IMR-90 (cell line): ENCODE data around the gene MAJIN. TPM values are rescaled to one million over a fixed set of nuclear protein-coding genes. Genes with fewer than 3 reads are reported as not detected.

ENCODE experiments used
- ATAC-seq: fragments of 200-7000 bp; cut with Tn5 transposase; 2 replicates; pipeline ENCODE4 v1.9.1; 2020; ENCODE audit warnings: low read depth, mild to moderate bottlenecking, moderate library complexity
- BruUV-seq: library from RNA; stranded (reverse); fragments of 400-500 nt; replicated peaks from 2 replicates; lab custom pipeline; 2021; lab: Mats Ljungman, UMichigan
- CTCF ChIA-PET: fragments of 300-600 bp; formaldehyde crosslinking; extraction: SDS; loops from one replicate; lab custom pipeline; 2021; ENCODE audit warnings: antibody characterized with exemption; lab: Yijun Ruan, JAX
- POLR2A ChIA-PET: fragments of 300-600 bp; sonication (Branson Sonifier 250); formaldehyde crosslinking; loops from one replicate; lab custom pipeline; 2022; ENCODE audit warnings: antibody characterized with exemption; ENCODE audit not compliant: unreplicated experiment; lab: Charles Lee
- DNase-seq: peaks from one replicate; pipeline ENCODE4 v3.0.0; 2013
- H2AFZ ChIP-seq: replicated peaks from 2 replicates; pipeline ENCODE3; 2013; ENCODE audit warnings: low read length, mild to moderate bottlenecking; ENCODE audit not compliant: poor library complexity
- H2AK5ac ChIP-seq: 2 replicates; pipeline ENCODE4 v1.6.1; 2013; ENCODE audit warnings: low read depth, low read length, inconsistent platforms
- H2AK9ac ChIP-seq: replicated peaks from 2 replicates; pipeline ENCODE3; 2013; ENCODE audit warnings: mild to moderate bottlenecking, low read depth, low read length, moderate library complexity; ENCODE audit not compliant: poor library complexity
- H2BK120ac ChIP-seq: 2 replicates; pipeline ENCODE4 v1.6.1; 2013; ENCODE audit warnings: low read depth, low read length, inconsistent platforms
- H2BK15ac ChIP-seq: 3 replicates; pipeline ENCODE4 v1.6.1; 2013; ENCODE audit warnings: low read depth, low read length, inconsistent platforms
- H2BK20ac ChIP-seq: 2 replicates; pipeline ENCODE4 v1.6.1; 2013; ENCODE audit warnings: low read depth, mild to moderate bottlenecking, inconsistent platforms, low read length, moderate library complexity
- H2BK5ac ChIP-seq: 2 replicates; pipeline ENCODE4 v1.6.1; 2013; ENCODE audit warnings: mild to moderate bottlenecking, low read depth, low read length, inconsistent platforms; ENCODE audit not compliant: poor library complexity, severe bottlenecking
- H3K14ac ChIP-seq: replicated peaks from 2 replicates; pipeline ENCODE4 v1.6.1; 2013; ENCODE audit warnings: low read depth, low read length, inconsistent platforms
- H3K18ac ChIP-seq: 2 replicates; pipeline ENCODE4 v1.6.1; 2013; ENCODE audit warnings: low read depth, low read length, control low read depth
- H3K23ac ChIP-seq: 2 replicates; pipeline ENCODE4 v1.6.1; 2013; ENCODE audit warnings: low read depth, low read length, inconsistent platforms
- H3K27ac ChIP-seq: 2 replicates; pipeline ENCODE4 v1.5.1; 2013; ENCODE audit warnings: mild to moderate bottlenecking, control low read depth, low read length; ENCODE audit not compliant: insufficient read depth
- H3K27me3 ChIP-seq: 2 replicates; pipeline ENCODE4 v1.6.1; 2013; ENCODE audit warnings: low read length; ENCODE audit not compliant: control insufficient read depth, insufficient read depth
- H3K36me3 ChIP-seq: 2 replicates; pipeline ENCODE4 v1.6.1; 2013; ENCODE audit warnings: low read length, mixed read lengths; ENCODE audit not compliant: control insufficient read depth, insufficient read depth
- H3K4ac ChIP-seq: 2 replicates; pipeline ENCODE4 v1.6.1; 2013; ENCODE audit warnings: low read depth, low read length, inconsistent platforms
- H3K4me1 ChIP-seq: 2 replicates; pipeline ENCODE4 v1.6.1; 2013; ENCODE audit warnings: low read length, mixed read lengths; ENCODE audit not compliant: control insufficient read depth, insufficient read depth
- H3K4me2 ChIP-seq: 2 replicates; pipeline ENCODE4 v1.6.1; 2013; ENCODE audit warnings: low read depth, mild to moderate bottlenecking, control low read depth, low read length, moderate library complexity
- H3K4me3 ChIP-seq: 2 replicates; pipeline ENCODE4 v1.5.1; 2013; ENCODE audit warnings: low read depth, mild to moderate bottlenecking, control low read depth, low read length, moderate library complexity; ENCODE audit not compliant: insufficient read depth
- H3K56ac ChIP-seq: 2 replicates; pipeline ENCODE4 v1.6.1; 2013; ENCODE audit warnings: low read length, inconsistent platforms; ENCODE audit not compliant: insufficient read depth; ENCODE audit errors: extremely low read depth
- H3K79me1 ChIP-seq, 2 experiments: 2 replicates each; pipeline ENCODE4 v1.6.1; 2013; ENCODE audit warnings: low read length in 2 of 2, inconsistent platforms in 1 of 2, low read depth in 1 of 2
- H3K9ac ChIP-seq: 2 replicates; pipeline ENCODE4 v1.6.1; 2013; ENCODE audit warnings: low read depth, low read length, control low read depth
- H3K9me1 ChIP-seq: 2 replicates; pipeline ENCODE4 v1.6.1; 2013; ENCODE audit warnings: low read length, inconsistent platforms; ENCODE audit not compliant: insufficient read depth
- H3K9me3 ChIP-seq: 2 replicates; pipeline ENCODE4 v1.6.1; 2013; ENCODE audit warnings: low read length; ENCODE audit not compliant: control insufficient read depth, insufficient read depth
- H4K20me1 ChIP-seq: 2 replicates; pipeline ENCODE4 v1.6.1; 2013; ENCODE audit warnings: low read length, inconsistent platforms; ENCODE audit not compliant: insufficient read depth
- H4K5ac ChIP-seq: 2 replicates; pipeline ENCODE4 v1.6.1; 2013; ENCODE audit warnings: mild to moderate bottlenecking, low read depth, low read length, control low read depth
- H4K8ac ChIP-seq, 2 experiments: 2 replicates each; pipeline ENCODE4 v1.6.1; 2013; ENCODE audit warnings: low read depth in 2 of 2, low read length in 2 of 2, control low read depth in 1 of 2, inconsistent platforms in 1 of 2
- H4K91ac ChIP-seq: 2 replicates; pipeline ENCODE4 v1.6.1; 2013; ENCODE audit warnings: low read depth, low read length, inconsistent platforms; ENCODE audit not compliant: insufficient read depth
- BHLHE40 ChIP-seq: fragments of 150-350 bp; IDR thresholded peaks from 2 replicates; pipeline ENCODE4 v1.6.1; 2016; ENCODE audit warnings: mild to moderate bottlenecking, low read depth, low read length
- CEBPB ChIP-seq: IDR thresholded peaks from 2 replicates; pipeline ENCODE4 v1.6.1; 2012; ENCODE audit warnings: low read depth, low read length, improper control_type of control experiment
- CHD1 ChIP-seq: IDR thresholded peaks from 2 replicates; pipeline ENCODE4 v1.6.1; 2012; ENCODE audit warnings: low read depth, low read length, improper control_type of control experiment
- FOS ChIP-seq: fragments of 150-350 bp; IDR thresholded peaks from 2 replicates; pipeline ENCODE4 v1.6.1; 2016; ENCODE audit warnings: low read depth, low read length
- MAFK ChIP-seq: IDR thresholded peaks from 2 replicates; pipeline ENCODE4 v1.6.1; 2012; ENCODE audit warnings: low read depth, low read length, improper control_type of control experiment
- MAZ ChIP-seq: IDR thresholded peaks from 2 replicates; pipeline ENCODE4 v1.6.1; 2012; ENCODE audit warnings: low read depth, mild to moderate bottlenecking, low read length, improper control_type of control experiment, moderate library complexity, borderline replicate concordance
- MXI1 ChIP-seq: IDR thresholded peaks from 2 replicates; pipeline ENCODE4 v1.6.1; 2012; ENCODE audit warnings: low read depth, mild to moderate bottlenecking, low read length, moderate library complexity, borderline replicate concordance
- NFE2L2 ChIP-seq: fragments of 150-350 bp; IDR thresholded peaks from 2 replicates; pipeline ENCODE4 v1.6.1; 2016; ENCODE audit warnings: low read depth, mild to moderate bottlenecking, low read length
- POLR2A ChIP-seq: IDR thresholded peaks from 2 replicates; pipeline ENCODE4 v1.6.1; 2012; ENCODE audit warnings: mild to moderate bottlenecking, low read depth, low read length
- RAD21 ChIP-seq: IDR thresholded peaks from 2 replicates; pipeline ENCODE4 v1.6.1; 2012; ENCODE audit warnings: low read length, improper control_type of control experiment
- RCOR1 ChIP-seq: IDR thresholded peaks from 2 replicates; pipeline ENCODE4 v1.6.1; 2012; ENCODE audit warnings: mild to moderate bottlenecking, low read length, improper control_type of control experiment; ENCODE audit not compliant: insufficient replicate concordance
- RFX5 ChIP-seq: IDR thresholded peaks from 2 replicates; pipeline ENCODE4 v1.8.0; 2012; ENCODE audit warnings: low read depth, mild to moderate bottlenecking, low read length, moderate library complexity
- SMC3 ChIP-seq: fragments of 150-350 bp; IDR thresholded peaks from 2 replicates; pipeline ENCODE4 v1.6.1; 2016; ENCODE audit warnings: low read depth, mild to moderate bottlenecking, antibody characterized with exemption, low read length, moderate library complexity
- WGBS, 2 experiments: methylation state at CpG; one replicate each; pipeline versions ENCODE4 v1.1.5 to v1.1.7; 2013; ENCODE audit warnings: missing lambda C conversion rate in 2 of 2; ENCODE audit not compliant: insufficient read length in 1 of 2; ENCODE audit errors: extremely low coverage in 2 of 2; 5-methylcytosine and 5-hydroxymethylcytosine counted together
- dilution Hi-C: fragments of 300-500 bp; cut with HindIII; formaldehyde crosslinking; loops from one replicate; pipeline ENCODE4 v1.14.3; 2018; ENCODE audit warnings: low sequenced_read_pairs; ENCODE audit not compliant: unreplicated experiment
- in situ Hi-C: fragments of 300-500 bp; cut with MboI; formaldehyde crosslinking; loops from 3 replicates; pipeline ENCODE4 v1.14.3; 2019; ENCODE audit warnings: low sequenced_read_pairs, inconsistent platforms, mixed read lengths
- intact Hi-C: fragments of 100-400 bp; cut with micrococcal nuclease; formaldehyde crosslinking; loops from 2 replicates; pipeline ENCODE4 v1.10.0; 2022
- polyA plus RNA-seq, 3 experiments: library from polyadenylated mRNA; depleted of rRNA; stranded (reverse); fragments of >200 nt; gene quantifications; 2 replicates each; pipeline ENCODE4 v1.2.3, GENCODE V29; 2012; ENCODE audit warnings: low replicate concordance in 1 of 3
- total RNA-seq: library from RNA; depleted of rRNA; stranded (reverse); fragments of >200 nt; gene quantifications from 2 replicates; pipeline ENCODE4 v1.2.3, GENCODE V29; 2012
- TF ChIP-seq, protein P1 (sequence below): conservative IDR thresholded peaks from 2 replicates; pipeline ENCODE4 v1.5.1; 2012; ENCODE audit warnings: mild to moderate bottlenecking, low read depth, low read length, improper control_type of control experiment
- TF ChIP-seq, protein P2 (sequence below): fragments of 150-350 bp; IDR thresholded peaks from 2 replicates; pipeline ENCODE4 v1.6.1; 2016; ENCODE audit warnings: low read depth, mild to moderate bottlenecking, low read length, moderate library complexity, borderline replicate concordance
- TF ChIP-seq, protein P3 (sequence below): fragments of 150-350 bp; IDR thresholded peaks from 2 replicates; pipeline ENCODE4 v1.6.1; 2017; ENCODE audit warnings: mild to moderate bottlenecking, antibody characterized with exemption, low read length, low read depth

The MAJIN gene
- total and polyA plus RNA-seq, 2 of the 4 experiments (the other 2 are of a cell fraction) = not detected

DNA sequence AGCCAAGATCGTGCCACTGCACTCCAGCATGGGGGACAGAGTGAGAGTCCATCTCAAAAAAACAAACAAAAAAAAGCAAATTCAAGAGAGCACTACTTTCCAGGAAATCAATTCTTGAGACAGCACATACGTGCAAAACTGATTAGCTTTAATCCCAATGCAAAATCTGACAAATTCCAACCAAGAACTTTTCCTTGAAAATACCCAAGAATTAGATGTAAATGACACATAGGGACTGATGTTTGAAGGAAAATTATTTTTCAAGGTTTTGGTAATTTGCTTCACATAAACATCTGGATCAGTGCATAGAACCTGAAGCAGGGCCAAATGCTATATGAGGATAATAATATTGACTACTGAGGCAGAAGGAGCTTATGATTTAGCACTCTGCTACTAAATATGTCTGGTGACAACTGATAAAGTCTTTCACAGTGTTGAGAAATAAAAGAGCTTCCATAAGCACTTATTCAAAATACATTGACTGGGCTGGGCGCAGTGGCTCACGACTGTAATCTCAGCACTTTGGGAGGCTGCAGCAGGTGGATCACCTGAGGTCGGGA is 8.8 kb downstream of the MAJIN start:
- CTCF ChIA-PET = no interaction called here
- H3K18ac ChIP-seq = no peak overlapping the region
- no peak overlapping the region for H2AK5ac ChIP-seq
- no peak overlapping the region for H3K4ac ChIP-seq
- H3K9ac ChIP-seq = no peak overlapping the region
- TF ChIP-seq MAFK (no peak), MXI1 (no peak), RFX5 (no peak), BHLHE40 (no peak), SMC3 (no peak), POLR2A (no peak), RCOR1 (no peak), CEBPB (no peak), FOS (no peak), CHD1 (no peak), NFE2L2 (no peak), MAZ (no peak), RAD21 (no peak)
- TF ChIP-seq, protein P1, sequence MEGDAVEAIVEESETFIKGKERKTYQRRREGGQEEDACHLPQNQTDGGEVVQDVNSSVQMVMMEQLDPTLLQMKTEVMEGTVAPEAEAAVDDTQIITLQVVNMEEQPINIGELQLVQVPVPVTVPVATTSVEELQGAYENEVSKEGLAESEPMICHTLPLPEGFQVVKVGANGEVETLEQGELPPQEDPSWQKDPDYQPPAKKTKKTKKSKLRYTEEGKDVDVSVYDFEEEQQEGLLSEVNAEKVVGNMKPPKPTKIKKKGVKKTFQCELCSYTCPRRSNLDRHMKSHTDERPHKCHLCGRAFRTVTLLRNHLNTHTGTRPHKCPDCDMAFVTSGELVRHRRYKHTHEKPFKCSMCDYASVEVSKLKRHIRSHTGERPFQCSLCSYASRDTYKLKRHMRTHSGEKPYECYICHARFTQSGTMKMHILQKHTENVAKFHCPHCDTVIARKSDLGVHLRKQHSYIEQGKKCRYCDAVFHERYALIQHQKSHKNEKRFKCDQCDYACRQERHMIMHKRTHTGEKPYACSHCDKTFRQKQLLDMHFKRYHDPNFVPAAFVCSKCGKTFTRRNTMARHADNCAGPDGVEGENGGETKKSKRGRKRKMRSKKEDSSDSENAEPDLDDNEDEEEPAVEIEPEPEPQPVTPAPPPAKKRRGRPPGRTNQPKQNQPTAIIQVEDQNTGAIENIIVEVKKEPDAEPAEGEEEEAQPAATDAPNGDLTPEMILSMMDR = no peak
- TF ChIP-seq, protein P2, sequence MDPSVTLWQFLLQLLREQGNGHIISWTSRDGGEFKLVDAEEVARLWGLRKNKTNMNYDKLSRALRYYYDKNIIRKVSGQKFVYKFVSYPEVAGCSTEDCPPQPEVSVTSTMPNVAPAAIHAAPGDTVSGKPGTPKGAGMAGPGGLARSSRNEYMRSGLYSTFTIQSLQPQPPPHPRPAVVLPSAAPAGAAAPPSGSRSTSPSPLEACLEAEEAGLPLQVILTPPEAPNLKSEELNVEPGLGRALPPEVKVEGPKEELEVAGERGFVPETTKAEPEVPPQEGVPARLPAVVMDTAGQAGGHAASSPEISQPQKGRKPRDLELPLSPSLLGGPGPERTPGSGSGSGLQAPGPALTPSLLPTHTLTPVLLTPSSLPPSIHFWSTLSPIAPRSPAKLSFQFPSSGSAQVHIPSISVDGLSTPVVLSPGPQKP = no peak
- TF ChIP-seq, protein P3, sequence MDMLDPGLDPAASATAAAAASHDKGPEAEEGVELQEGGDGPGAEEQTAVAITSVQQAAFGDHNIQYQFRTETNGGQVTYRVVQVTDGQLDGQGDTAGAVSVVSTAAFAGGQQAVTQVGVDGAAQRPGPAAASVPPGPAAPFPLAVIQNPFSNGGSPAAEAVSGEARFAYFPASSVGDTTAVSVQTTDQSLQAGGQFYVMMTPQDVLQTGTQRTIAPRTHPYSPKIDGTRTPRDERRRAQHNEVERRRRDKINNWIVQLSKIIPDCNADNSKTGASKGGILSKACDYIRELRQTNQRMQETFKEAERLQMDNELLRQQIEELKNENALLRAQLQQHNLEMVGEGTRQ = no peak
- no peak overlapping the region for H3K56ac ChIP-seq
- H3K14ac ChIP-seq = no peak overlapping the region
- POLR2A ChIA-PET = no interaction called here
- H4K5ac ChIP-seq = no peak overlapping the region
- DNase-seq (no peak), ATAC-seq (no peak)
- H2BK15ac ChIP-seq = no peak overlapping the region
- H3K9me3 ChIP-seq = no peaks in the 10 kb centered on the region
- no peak overlapping the region for H3K23ac ChIP-seq
- H2BK5ac ChIP-seq = no peak overlapping the region
- H2BK120ac ChIP-seq = no peak overlapping the region
- no peaks in the 10 kb centered on the region for H3K36me3 ChIP-seq
- H3K4me2 ChIP-seq = no peak overlapping the region
- no TSS peak for BruUV-seq
- dilution Hi-C loops (no loop called here), intact Hi-C loops (no loop called here), in situ Hi-C loops (no loop called here)
- no peak overlapping the region for H2BK20ac ChIP-seq
- no peaks in the 10 kb centered on the region for H3K4me1 ChIP-seq
- H2AK9ac ChIP-seq = no peak overlapping the region
- H3K9me1 ChIP-seq = no peaks in the 10 kb centered on the region
- H2AFZ ChIP-seq = no peak overlapping the region
- H3K27me3 ChIP-seq = peaks cover 2% of the 10 kb centered on the region
- no peak overlapping the region for H3K4me3 ChIP-seq
- no peaks in the 10 kb centered on the region for H4K20me1 ChIP-seq
- no peak overlapping the region for H4K8ac ChIP-seq
- no peak overlapping the region for H3K27ac ChIP-seq
- H4K91ac ChIP-seq = no peak overlapping the region
- WGBS, 2 experiments = no CpG with 5 or more reads among the region's 5 CpGs
- H3K79me1 ChIP-seq = no peaks in the 10 kb centered on the region
